Kidney epithelial cell (primary cell): Measurements from ENCODE around the gene CDIP1. TPM values are rescaled to one million over a fixed set of nuclear protein-coding genes. Genes with fewer than 3 reads are reported as not detected.

Source experiments
- DNase-seq: peaks from one replicate; pipeline ENCODE4 v3.0.0-alpha.2; 2010; ENCODE audit warnings: low read depth
- H3K27me3 ChIP-seq: 2 replicates; pipeline ENCODE4 v1.6.0; 2011; ENCODE audit warnings: low read length; ENCODE audit not compliant: control insufficient read depth, insufficient read depth
- H3K36me3 ChIP-seq: 2 replicates; pipeline ENCODE4 v1.5.1; 2011; ENCODE audit warnings: low read length; ENCODE audit not compliant: control insufficient read depth, insufficient read depth
- H3K4me3 ChIP-seq: 2 replicates; pipeline ENCODE4 v1.5.1; 2011; ENCODE audit warnings: low read depth, mild to moderate bottlenecking, control low read depth, low read length
- total RNA-seq: library from RNA; depleted of rRNA; stranded (reverse); fragments of >200 nt; gene quantifications from 2 replicates; pipeline ENCODE4 v1.2.3, GENCODE V29; 2015
- TF ChIP-seq, protein P1 (sequence below): IDR thresholded peaks from 2 replicates; pipeline ENCODE4 v1.5.1; 2011; ENCODE audit warnings: mild to moderate bottlenecking, moderate library complexity, low read length, control low read depth, inconsistent platforms; ENCODE audit not compliant: insufficient read depth, poor library complexity, severe bottlenecking

Gene CDIP1
- total RNA-seq, 1 donor from 2014 or later = 16.8 TPM

DNA sequence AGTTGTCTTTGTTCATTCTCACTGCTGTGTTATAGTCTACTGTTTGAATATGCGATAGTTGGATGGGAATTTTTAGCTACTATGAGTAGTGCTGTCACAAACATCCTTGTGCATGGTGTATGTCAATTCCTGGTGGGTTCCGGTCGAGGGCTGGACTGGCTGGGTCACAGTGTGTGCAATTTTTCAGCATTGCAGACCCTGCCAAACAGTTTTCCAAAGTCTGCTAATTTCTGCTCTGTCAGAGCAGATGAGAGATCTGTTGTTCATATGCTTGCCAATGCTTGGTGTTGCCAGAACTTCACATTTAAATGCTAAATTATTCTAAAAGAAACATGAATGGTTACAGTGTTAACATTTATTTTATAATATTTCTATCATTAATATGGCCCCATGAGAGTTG is 14.0 kb upstream of the CDIP1 start:
- Histone ChIP-seq H3K27me3 (peaks cover 15% of the 10 kb centered on the region), H3K4me3 (no peak overlapping the region), H3K36me3 (no peaks in the 10 kb centered on the region)
- no peak for DNase-seq
- TF ChIP-seq, protein P1, sequence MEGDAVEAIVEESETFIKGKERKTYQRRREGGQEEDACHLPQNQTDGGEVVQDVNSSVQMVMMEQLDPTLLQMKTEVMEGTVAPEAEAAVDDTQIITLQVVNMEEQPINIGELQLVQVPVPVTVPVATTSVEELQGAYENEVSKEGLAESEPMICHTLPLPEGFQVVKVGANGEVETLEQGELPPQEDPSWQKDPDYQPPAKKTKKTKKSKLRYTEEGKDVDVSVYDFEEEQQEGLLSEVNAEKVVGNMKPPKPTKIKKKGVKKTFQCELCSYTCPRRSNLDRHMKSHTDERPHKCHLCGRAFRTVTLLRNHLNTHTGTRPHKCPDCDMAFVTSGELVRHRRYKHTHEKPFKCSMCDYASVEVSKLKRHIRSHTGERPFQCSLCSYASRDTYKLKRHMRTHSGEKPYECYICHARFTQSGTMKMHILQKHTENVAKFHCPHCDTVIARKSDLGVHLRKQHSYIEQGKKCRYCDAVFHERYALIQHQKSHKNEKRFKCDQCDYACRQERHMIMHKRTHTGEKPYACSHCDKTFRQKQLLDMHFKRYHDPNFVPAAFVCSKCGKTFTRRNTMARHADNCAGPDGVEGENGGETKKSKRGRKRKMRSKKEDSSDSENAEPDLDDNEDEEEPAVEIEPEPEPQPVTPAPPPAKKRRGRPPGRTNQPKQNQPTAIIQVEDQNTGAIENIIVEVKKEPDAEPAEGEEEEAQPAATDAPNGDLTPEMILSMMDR = no peak

DNA sequence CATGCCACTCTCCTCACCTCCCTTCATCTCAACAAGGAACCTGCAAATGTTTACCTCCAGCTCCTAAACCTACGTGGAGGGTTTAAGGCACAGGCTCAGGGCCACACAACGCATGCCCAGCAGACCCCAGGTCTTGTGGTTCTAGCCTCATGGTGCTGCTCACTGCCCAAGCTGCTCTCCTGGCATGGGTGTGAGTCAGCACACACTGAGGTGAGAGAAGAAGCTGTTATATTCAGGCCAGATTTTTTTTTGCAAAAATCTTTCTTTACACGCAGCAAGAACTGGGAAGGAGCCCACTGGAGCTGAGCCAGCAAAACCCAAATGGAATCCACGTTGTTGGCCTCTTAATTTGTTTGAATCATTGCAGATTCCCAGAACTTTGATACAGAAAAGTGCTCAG is 12.0 kb upstream of the CDIP1 start:
- no peak for DNase-seq

DNA sequence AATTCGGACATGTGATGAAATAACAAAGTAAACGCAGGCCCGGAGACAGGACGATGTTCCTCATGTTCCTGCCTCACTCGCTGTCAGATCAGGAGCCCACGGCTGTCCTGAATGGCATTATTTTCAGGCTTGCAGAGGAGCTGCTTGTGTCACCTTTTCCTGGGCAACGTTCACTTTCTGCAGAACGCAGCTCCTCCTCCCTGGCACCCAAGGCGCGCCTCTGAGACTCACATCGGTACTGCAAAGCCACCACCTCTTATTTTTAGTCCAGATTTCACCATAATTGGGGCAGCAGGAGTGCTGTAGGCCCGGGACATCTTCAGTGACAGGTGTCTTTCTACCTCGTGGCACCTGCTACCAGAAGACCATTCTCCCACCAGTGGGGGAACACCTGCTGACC is 9.6 kb upstream of the CDIP1 start:
- Histone ChIP-seq H3K27me3 (peaks cover 8% of the 10 kb centered on the region), H3K36me3 (no peaks in the 10 kb centered on the region), H3K4me3 (no peak overlapping the region)
- TF ChIP-seq, protein P1 = no peak
- no peak for DNase-seq

More for the DNA sequence above, 12.0 kb upstream of the CDIP1 start:
- Histone ChIP-seq H3K36me3 (no peaks in the 10 kb centered on the region), H3K4me3 (no peak overlapping the region), H3K27me3 (peaks cover 13% of the 10 kb centered on the region)
- TF ChIP-seq, protein P1 = no peak

DNA sequence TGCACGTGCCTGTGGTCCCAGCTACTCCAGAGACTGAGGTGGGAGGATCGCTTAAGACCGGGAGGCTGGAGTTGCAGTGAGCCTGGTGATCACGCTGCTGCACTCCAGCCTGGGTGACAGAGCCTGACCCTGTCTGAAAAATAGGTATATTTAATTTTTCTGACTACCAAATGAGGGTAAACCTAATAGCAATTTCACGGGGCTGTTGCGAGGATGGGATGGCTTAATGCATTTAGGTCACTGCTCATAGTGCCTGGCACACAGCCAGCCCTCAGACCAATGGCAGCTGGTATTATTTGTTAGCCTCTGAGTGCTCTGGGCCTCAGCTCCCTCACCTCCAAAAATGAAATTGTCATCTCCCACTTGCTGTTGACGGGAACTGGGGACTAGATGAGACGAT is 5.9 kb upstream of the CDIP1 start:
- Histone ChIP-seq H3K27me3 (no peaks in the 10 kb centered on the region), H3K4me3 (no peak overlapping the region), H3K36me3 (no peaks in the 10 kb centered on the region)
- TF ChIP-seq, protein P1 = no peak
- DNase-seq = no peak

DNA sequence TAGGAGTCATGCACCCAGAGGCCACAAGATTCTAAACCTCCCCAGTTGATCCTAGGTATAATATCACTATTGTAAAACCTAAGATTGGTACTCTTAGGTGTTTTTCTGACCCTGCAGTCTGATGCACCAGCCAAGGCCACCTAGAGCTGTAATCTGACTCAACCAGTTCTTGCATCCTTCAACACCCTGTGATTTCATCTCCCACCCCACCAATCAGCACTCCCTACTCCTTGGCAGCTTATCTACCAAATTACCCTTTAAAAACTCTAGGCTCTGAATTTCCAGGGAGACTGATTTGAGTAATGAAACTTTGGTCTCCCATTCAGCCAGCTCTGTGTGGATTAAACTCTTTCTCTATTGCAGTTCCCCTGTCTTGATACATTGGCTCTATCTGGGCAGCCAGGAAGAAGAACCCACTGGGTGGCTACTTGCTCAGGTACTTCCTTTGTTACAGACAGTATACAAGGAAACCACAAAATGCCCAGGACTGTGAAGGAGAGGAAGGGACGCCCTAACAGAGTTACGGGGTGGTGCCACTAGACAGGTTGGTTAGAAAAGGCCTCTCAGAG is 1.2 kb upstream of the CDIP1 start:
- Histone ChIP-seq H3K27me3 (no peaks in the 10 kb centered on the region), H3K36me3 (no peaks in the 10 kb centered on the region), H3K4me3 (no peak overlapping the region)
- no peak for DNase-seq
- TF ChIP-seq, protein P1 = no peak
